GM23338 (cell line): ENCODE results near the gene MYO5B. TPM values are rescaled to one million over a fixed set of nuclear protein-coding genes. Genes with fewer than 3 reads are reported as not detected.

Experiments used
- ATAC-seq: fragments of 200-7000 bp; cut with Tn5 transposase; 3 replicates; pipeline ENCODE4 v1.9.1; 2020
- DNase-seq: peaks from one replicate; pipeline ENCODE4 v3.0.0-alpha.2; 2015; ENCODE audit warnings: low spot score
- H2AFZ ChIP-seq: fragments of 200-600 bp; sonication (generic); 2 replicates; pipeline ENCODE4 v1.8.0; 2016; ENCODE audit warnings: antibody characterized with exemption, mild to moderate bottlenecking, moderate library complexity
- H3F3A ChIP-seq: fragments of 200-600 bp; sonication (generic); replicated peaks from 2 replicates; pipeline ENCODE4 v1.8.0; 2017; ENCODE audit warnings: antibody characterized with exemption, mixed run types, low read depth
- H3K27ac ChIP-seq: fragments of 200-600 bp; sonication (generic); 2 replicates; pipeline ENCODE4 v1.6.1; 2016; ENCODE audit warnings: low read depth
- H3K27me3 ChIP-seq: fragments of 200-600 bp; sonication (generic); 2 replicates; pipeline ENCODE4 v1.8.0; 2016; ENCODE audit warnings: mild to moderate bottlenecking, mixed run types, moderate library complexity; ENCODE audit not compliant: insufficient read depth
- H3K36me3 ChIP-seq: fragments of 200-600 bp; sonication (generic); 2 replicates; pipeline ENCODE4 v1.8.0; 2016; ENCODE audit warnings: mild to moderate bottlenecking; ENCODE audit not compliant: insufficient read depth
- H3K4me1 ChIP-seq: fragments of 200-600 bp; sonication (generic); 2 replicates; pipeline ENCODE4 v1.8.0; 2016; ENCODE audit warnings: mild to moderate bottlenecking, moderate library complexity; ENCODE audit not compliant: insufficient read depth
- H3K4me2 ChIP-seq: fragments of 200-600 bp; sonication (generic); 2 replicates; pipeline ENCODE4 v1.7.1; 2017; ENCODE audit warnings: mixed run types
- H3K4me3 ChIP-seq: fragments of 200-600 bp; sonication (generic); 2 replicates; pipeline ENCODE4 v1.6.1; 2016; ENCODE audit warnings: mixed run types
- H3K79me2 ChIP-seq: fragments of 200-600 bp; sonication (generic); replicated peaks from 2 replicates; pipeline ENCODE4 v1.8.0; 2017; ENCODE audit warnings: mild to moderate bottlenecking; ENCODE audit not compliant: insufficient read depth
- H3K9me2 ChIP-seq: fragments of 200-600 bp; sonication (generic); 2 replicates; pipeline ENCODE4 v1.8.0; 2017; ENCODE audit not compliant: insufficient read depth
- H4K20me1 ChIP-seq: fragments of 200-600 bp; sonication (generic); replicated peaks from 2 replicates; pipeline ENCODE4 v1.8.0; 2017; ENCODE audit warnings: mild to moderate bottlenecking; ENCODE audit not compliant: insufficient read depth
- H3K27ac Mint-ChIP-seq: 2 replicates; pipeline ENCODE4 v1.8.0; 2020; ENCODE audit warnings: inconsistent platforms, mild to moderate bottlenecking, moderate library complexity, mixed read lengths
- H3K27me3 Mint-ChIP-seq: 3 replicates; pipeline ENCODE4 v1.8.0; 2022; ENCODE audit warnings: low read depth, mild to moderate bottlenecking, moderate library complexity, mixed read lengths, inconsistent platforms; ENCODE audit not compliant: insufficient read depth, poor library complexity
- H3K36me3 Mint-ChIP-seq: 3 replicates; pipeline ENCODE4 v1.8.0; 2021; ENCODE audit warnings: low read depth, mild to moderate bottlenecking, inconsistent platforms, moderate library complexity, mixed read lengths
- H3K4me1 Mint-ChIP-seq: 3 replicates; pipeline ENCODE4 v1.8.0; 2020; ENCODE audit warnings: mild to moderate bottlenecking, inconsistent platforms, mixed read lengths
- H3K4me3 Mint-ChIP-seq: 3 replicates; pipeline ENCODE4 v1.8.0; 2021; ENCODE audit warnings: moderate library complexity, mild to moderate bottlenecking, inconsistent platforms, mixed read lengths
- H3K9me3 Mint-ChIP-seq: 3 replicates; pipeline ENCODE4 v1.8.0; 2020; ENCODE audit warnings: moderate library complexity, mild to moderate bottlenecking, inconsistent platforms, mixed read lengths
- CREB1 ChIP-seq: fragments of 250-450 bp; sonication (Bioruptor Pico); IDR thresholded peaks from 2 replicates; pipeline ENCODE4 v1.5.0; 2020; ENCODE audit warnings: low read depth, mild to moderate bottlenecking, moderate library complexity
- CTCF ChIP-seq, 2 experiments: fragments of 200-600 bp in 1 of 2; sonication (generic) in 1 of 2; conservative IDR thresholded peaks; 2 replicates each; pipeline versions ENCODE4 v1.5.1 to v1.6.1; 2016 to 2017; ENCODE audit warnings: antibody characterized with exemption in 2 of 2, low read depth in 2 of 2, mild to moderate bottlenecking in 2 of 2, moderate library complexity in 1 of 2
- ETS1 ChIP-seq: IDR thresholded peaks from 2 replicates; pipeline ENCODE4 v1.6.1; 2016; ENCODE audit warnings: antibody characterized with exemption
- EZH2 ChIP-seq: fragments of 200-600 bp; sonication (generic); IDR thresholded peaks from one replicate; pipeline ENCODE4 v1.8.0; 2017; ENCODE audit warnings: antibody characterized with exemption, mild to moderate bottlenecking, low read depth; ENCODE audit not compliant: unreplicated experiment
- EZH2phosphoT487 ChIP-seq: fragments of 200-600 bp; sonication (generic); IDR thresholded peaks from one replicate; pipeline ENCODE4 v1.8.1; 2018; ENCODE audit warnings: antibody characterized with exemption; ENCODE audit not compliant: unreplicated experiment
- JUNB ChIP-seq: IDR thresholded peaks from one replicate; pipeline ENCODE4 v1.6.1; 2016; ENCODE audit warnings: antibody characterized with exemption; ENCODE audit not compliant: unreplicated experiment
- NANOG ChIP-seq: IDR thresholded peaks from 2 replicates; pipeline ENCODE4 v1.6.1; 2016; ENCODE audit warnings: antibody characterized with exemption, borderline replicate concordance
- POLR2AphosphoS5 ChIP-seq: IDR thresholded peaks from 2 replicates; pipeline ENCODE4 v1.6.1; 2016; ENCODE audit warnings: antibody characterized with exemption, low read depth
- REST ChIP-seq: IDR thresholded peaks from one replicate; pipeline ENCODE4 v1.6.1; 2018; ENCODE audit warnings: antibody characterized with exemption; ENCODE audit not compliant: unreplicated experiment
- STAT1 ChIP-seq: IDR thresholded peaks from one replicate; pipeline ENCODE4 v1.6.1; 2016; ENCODE audit warnings: antibody characterized with exemption; ENCODE audit not compliant: unreplicated experiment
- ZNF114 ChIP-seq: fragments of 250-450 bp; sonication (Bioruptor Pico); IDR thresholded peaks from 2 replicates; pipeline ENCODE4 v1.5.0; 2020; ENCODE audit warnings: mild to moderate bottlenecking, moderate library complexity
- ZNF331 ChIP-seq: fragments of 250-450 bp; sonication (Bioruptor Pico); IDR thresholded peaks from 2 replicates; pipeline ENCODE4 v1.5.0; 2020; ENCODE audit warnings: low read depth, mild to moderate bottlenecking, moderate library complexity
- ZNF462 ChIP-seq: fragments of 250-450 bp; sonication (Bioruptor Pico); IDR thresholded peaks from 2 replicates; pipeline ENCODE4 v1.5.0; 2020; ENCODE audit warnings: mild to moderate bottlenecking, moderate library complexity
- polyA plus RNA-seq: library from polyadenylated mRNA; unstranded; fragments of >200 nt; fragmentation: Nextera tagmentation; extraction: Ambion mirVana; gene quantifications from 2 replicates; pipeline ENCODE4 v1.2.1, GENCODE V29; 2016
- total RNA-seq: library from RNA; depleted of rRNA; stranded (reverse); fragments of >200 nt; shearing (Covaris generic); gene quantifications from 2 replicates; pipeline ENCODE4 v1.2.3, GENCODE V29; 2014

MYO5B gene
- total and polyA plus RNA-seq, 2 experiments from 2014 or later = 3.2 to 19.1 TPM

GRCh38 chr18:49971462-49971861 is 223.5 kb downstream of the MYO5B start:
- H3K4me3 ChIP-seq = no peak overlapping the region
- ATAC-seq (no peak), DNase-seq (no peak)
- H3K27me3 ChIP-seq = no peaks in the 10 kb centered on the region
- Mint-ChIP-seq H3K36me3 (no peaks in the 10 kb centered on the region; the same call in 2 of the 3 replicates), H3K9me3 (no peaks in the 10 kb centered on the region), H3K27ac (no peak overlapping the region), H3K4me1 (peaks cover 4% of the 10 kb centered on the region; the same call in 1 of the 3 replicates), H3K4me3 (no peak overlapping the region), H3K27me3 (no peaks in the 10 kb centered on the region)
- no peak overlapping the region for H3K4me2 ChIP-seq
- no peaks in the 10 kb centered on the region for H4K20me1 ChIP-seq
- H3F3A ChIP-seq = no peaks in the 10 kb centered on the region
- H2AFZ ChIP-seq = no peak overlapping the region
- TF ChIP-seq POLR2AphosphoS5 = no peak
- no peak for TF ChIP-seq STAT1
- TF ChIP-seq EZH2 = no peak
- no peak for TF ChIP-seq ZNF114 (CRISPR knock-in tag)
- no peak for TF ChIP-seq REST
- no peak for TF ChIP-seq ZNF331 (CRISPR knock-in tag)
- no peak for TF ChIP-seq ETS1
- TF ChIP-seq JUNB = no peak
- no peak for TF ChIP-seq EZH2phosphoT487
- no peak for TF ChIP-seq CTCF (conservative IDR thresholded peaks at IDR 0.05; ENCODE audit: low read depth in 2 of 2)
- TF ChIP-seq CREB1 (CRISPR knock-in tag) = no peak
- TF ChIP-seq NANOG = no peak
- no peak for TF ChIP-seq ZNF462 (CRISPR knock-in tag)
- H3K36me3 ChIP-seq = no peaks in the 10 kb centered on the region
- H3K27ac ChIP-seq = no peak overlapping the region
- no peaks in the 10 kb centered on the region for H3K4me1 ChIP-seq
- H3K9me2 ChIP-seq = peaks cover 8% of the 10 kb centered on the region; the same call in 1 of the 2 replicates
- H3K79me2 ChIP-seq = no peaks in the 10 kb centered on the region
